Endothelial cell of umbilical vein (primary cell): ENCODE measurements around the gene SLC25A34. TPM values are rescaled to one million over a fixed set of nuclear protein-coding genes. Genes with fewer than 3 reads are reported as not detected.

Source experiments
- BruUV-seq: library from RNA; stranded (reverse); fragments of 400-500 nt; replicated peaks from 2 replicates; lab custom pipeline; 2021; lab: Mats Ljungman, UMichigan
- CTCF ChIA-PET: fragments of 300-600, 350-600 bp; sonication (Branson Sonifier 250); formaldehyde crosslinking; loops from one replicate; lab custom pipeline; 2021; ENCODE audit warnings: antibody characterized with exemption, inconsistent platforms; lab: Charles Lee
- POLR2A ChIA-PET: fragments of 300-600, 350-600 bp; sonication (Branson Sonifier 250); formaldehyde crosslinking; loops from one replicate; lab custom pipeline; 2021; ENCODE audit warnings: antibody characterized with exemption, inconsistent platforms; lab: Charles Lee
- DNase-seq: peaks from one replicate; pipeline ENCODE4 v3.0.0-alpha.2; 2011; ENCODE audit warnings: low read depth, low spot score
- FAIRE-seq: peaks from 2 replicates; lab custom pipeline; 2011; peaks lifted over from hg19 to GRCh38; lab: Jason Lieb, UNC
- H2AFZ ChIP-seq: 2 replicates; pipeline ENCODE4 v1.6.0; 2012; ENCODE audit warnings: low read depth, low read length, control low read depth, inconsistent platforms
- H3K27ac ChIP-seq: 2 replicates; pipeline ENCODE4 v1.5.1; 2011; ENCODE audit warnings: low read depth, mild to moderate bottlenecking, control low read depth, low read length, moderate library complexity; ENCODE audit not compliant: insufficient read depth
- H3K27me3 ChIP-seq, 2 experiments: 2 replicates each; pipeline versions ENCODE4 v1.6.0 to v1.6.1; 2011; ENCODE audit warnings: low read length in 2 of 2, mixed read lengths in 1 of 2; ENCODE audit not compliant: control insufficient read depth in 2 of 2, insufficient read depth in 2 of 2
- H3K36me3 ChIP-seq, 2 experiments: 2 replicates in 1 of 2; 3 replicates in 1 of 2; pipeline ENCODE4 v1.5.1; 2011; ENCODE audit warnings: low read length in 2 of 2, mild to moderate bottlenecking in 1 of 2, moderate library complexity in 1 of 2; ENCODE audit not compliant: control insufficient read depth in 2 of 2, insufficient read depth in 2 of 2; ENCODE audit errors: extremely low read depth in 1 of 2
- H3K4me1 ChIP-seq: 3 replicates; pipeline ENCODE4 v1.5.1; 2011; ENCODE audit warnings: mild to moderate bottlenecking, low read length; ENCODE audit not compliant: control insufficient read depth, insufficient read depth; ENCODE audit errors: extremely low read depth
- H3K4me2 ChIP-seq: 2 replicates; pipeline ENCODE4 v1.6.1; 2011; ENCODE audit warnings: low read length, control low read depth, mixed read lengths; ENCODE audit not compliant: insufficient read depth
- H3K4me3 ChIP-seq, 3 experiments: fragments of 200-600 bp in 1 of 3; sonication (generic), shearing (Covaris generic) in 1 of 3; replicated peaks in 1 of 3; 2 replicates each; pipeline ENCODE4 v1.5.1; 2011 to 2016; ENCODE audit warnings: control low read depth in 3 of 3, low read length in 3 of 3, mild to moderate bottlenecking in 2 of 3, inconsistent platforms in 1 of 3, low read depth in 1 of 3, moderate library complexity in 1 of 3; ENCODE audit not compliant: insufficient read depth in 1 of 3
- H3K79me2 ChIP-seq: 2 replicates; pipeline ENCODE4 v1.6.0; 2012; ENCODE audit warnings: low read length, inconsistent platforms; ENCODE audit not compliant: control insufficient read depth, insufficient read depth
- H3K9ac ChIP-seq: replicated peaks from 2 replicates; pipeline ENCODE3; 2011; ENCODE audit warnings: low read length, control low read depth; ENCODE audit not compliant: insufficient read depth; ENCODE audit errors: extremely low read depth
- H3K9me1 ChIP-seq: replicated peaks from 3 replicates; pipeline ENCODE4 v1.6.0; 2011; ENCODE audit warnings: mild to moderate bottlenecking, low read length; ENCODE audit not compliant: control insufficient read depth, insufficient read depth; ENCODE audit errors: extremely low read depth
- H3K9me3 ChIP-seq: replicated peaks from 2 replicates; pipeline ENCODE4 v1.5.1; 2012; ENCODE audit warnings: low read length, inconsistent platforms; ENCODE audit not compliant: control insufficient read depth, insufficient read depth
- H4K20me1 ChIP-seq: replicated peaks from 2 replicates; pipeline ENCODE3; 2011; ENCODE audit warnings: mild to moderate bottlenecking, low read length; ENCODE audit not compliant: control insufficient read depth, insufficient read depth; ENCODE audit errors: extremely low read depth
- CTCF ChIP-seq, 2 donors: IDR thresholded peaks; 1 replicate in 1 of 2; 2 replicates in 1 of 2; pipeline ENCODE4 v1.5.1; 2011; ENCODE audit warnings: low read length in 2 of 2, mild to moderate bottlenecking in 2 of 2, moderate library complexity in 2 of 2, control low read depth in 1 of 2, inconsistent platforms in 1 of 2, low read depth in 1 of 2; ENCODE audit not compliant: insufficient read depth in 1 of 2; ENCODE audit errors: extremely low read depth in 1 of 2
- EZH2 ChIP-seq: IDR thresholded peaks from 2 replicates; pipeline ENCODE4 v1.6.1; 2012; ENCODE audit warnings: borderline replicate concordance, low read depth, mild to moderate bottlenecking, moderate library complexity, low read length, inconsistent platforms; ENCODE audit not compliant: severe bottlenecking
- FOS ChIP-seq: IDR thresholded peaks from 2 replicates; pipeline ENCODE4 v1.6.1; 2011; ENCODE audit warnings: mild to moderate bottlenecking, low read length, moderate library complexity, borderline replicate concordance; ENCODE audit not compliant: insufficient read depth
- GATA2 ChIP-seq: IDR thresholded peaks from 2 replicates; pipeline ENCODE4 v1.7.0; 2011; ENCODE audit warnings: low read depth, mild to moderate bottlenecking, moderate library complexity, mixed read lengths, low read length; ENCODE audit not compliant: insufficient read length, insufficient read depth
- JUN ChIP-seq: IDR thresholded peaks from 2 replicates; pipeline ENCODE4 v1.6.1; 2011; ENCODE audit warnings: borderline replicate concordance, low read depth; ENCODE audit not compliant: insufficient read length, insufficient read depth
- MYC ChIP-seq: IDR thresholded peaks from one replicate; pipeline ENCODE4 v1.6.1; 2011; ENCODE audit warnings: mild to moderate bottlenecking, low read depth, low read length
- POLR2A ChIP-seq: IDR thresholded peaks from 2 replicates; pipeline ENCODE4 v1.6.1; 2012; ENCODE audit warnings: low read depth, mild to moderate bottlenecking, control low read depth, low read length
- POLR2AphosphoS5 ChIP-seq: IDR thresholded peaks from 2 replicates; pipeline ENCODE4 v1.6.1; 2012; ENCODE audit warnings: low read depth, mild to moderate bottlenecking, control low read depth, low read length, moderate library complexity; ENCODE audit not compliant: insufficient read depth
- dilution Hi-C: fragments of 300-500 bp; cut with MboI; formaldehyde crosslinking; loops from one replicate; pipeline ENCODE4 v1.15.0; 2019; ENCODE audit warnings: low sequenced_read_pairs; ENCODE audit not compliant: extremely low pct_ligation_motif_present
- intact Hi-C: fragments of 100-400 bp; cut with micrococcal nuclease; formaldehyde crosslinking; loops from one replicate; pipeline ENCODE4 v1.10.0; 2022
- polyA plus RNA-seq, 4 experiments: library from polyadenylated mRNA; depleted of rRNA in 3 of 4; stranded (reverse) in 3 of 4; unstranded in 1 of 4; fragments of >200 nt; gene quantifications; 2 replicates each; pipeline versions ENCODE4 v1.2.1 to v1.2.3, GENCODE V29; 2011 to 2012; ENCODE audit warnings: missing spikeins in 1 of 4
- total RNA-seq: library from RNA; stranded (reverse); gene quantifications from 2 replicates; pipeline ENCODE4 v1.2.3, GENCODE V29; 2021
- TF ChIP-seq, protein P1 (sequence below): IDR thresholded peaks from 2 replicates; pipeline ENCODE4 v1.6.1; 2011; ENCODE audit not compliant: insufficient read depth, insufficient read length

Gene SLC25A34
- total and polyA plus RNA-seq, 2 donors (not counting 3 experiments of a cell fraction or from before 2014, with no cell fraction given) = 0.90 to 1.1 TPM

GRCh38 chr1:15707239-15707925, 28.7 kb upstream of the SLC25A34 start:
- Histone ChIP-seq H2AFZ (no peak overlapping the region), H3K4me2 (no peak overlapping the region), H3K9ac (no peak overlapping the region), H3K79me2 (peaks cover 28% of the 10 kb centered on the region), H3K9me1 (no peaks in the 10 kb centered on the region), H3K27me3 (no peaks in the 10 kb centered on the region), H3K4me3 (no peak overlapping the region), H3K36me3 (peaks cover 0 to 4% of the 10 kb centered on the region in 2 experiments), H3K4me1 (no peaks in the 10 kb centered on the region), H3K9me3 (no peaks in the 10 kb centered on the region), H4K20me1 (no peaks in the 10 kb centered on the region), H3K27ac (no peak overlapping the region)
- POLR2A ChIA-PET = no interaction called here
- FAIRE-seq (no peak), DNase-seq (no peak)
- intact Hi-C loops (no loop called here), dilution Hi-C loops (no loop called here)
- no TSS peak for BruUV-seq
- CTCF ChIA-PET = no interaction called here
- TF ChIP-seq, protein P1, sequence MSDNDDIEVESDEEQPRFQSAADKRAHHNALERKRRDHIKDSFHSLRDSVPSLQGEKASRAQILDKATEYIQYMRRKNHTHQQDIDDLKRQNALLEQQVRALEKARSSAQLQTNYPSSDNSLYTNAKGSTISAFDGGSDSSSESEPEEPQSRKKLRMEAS = no peak
- no peak for TF ChIP-seq MYC

DNA sequence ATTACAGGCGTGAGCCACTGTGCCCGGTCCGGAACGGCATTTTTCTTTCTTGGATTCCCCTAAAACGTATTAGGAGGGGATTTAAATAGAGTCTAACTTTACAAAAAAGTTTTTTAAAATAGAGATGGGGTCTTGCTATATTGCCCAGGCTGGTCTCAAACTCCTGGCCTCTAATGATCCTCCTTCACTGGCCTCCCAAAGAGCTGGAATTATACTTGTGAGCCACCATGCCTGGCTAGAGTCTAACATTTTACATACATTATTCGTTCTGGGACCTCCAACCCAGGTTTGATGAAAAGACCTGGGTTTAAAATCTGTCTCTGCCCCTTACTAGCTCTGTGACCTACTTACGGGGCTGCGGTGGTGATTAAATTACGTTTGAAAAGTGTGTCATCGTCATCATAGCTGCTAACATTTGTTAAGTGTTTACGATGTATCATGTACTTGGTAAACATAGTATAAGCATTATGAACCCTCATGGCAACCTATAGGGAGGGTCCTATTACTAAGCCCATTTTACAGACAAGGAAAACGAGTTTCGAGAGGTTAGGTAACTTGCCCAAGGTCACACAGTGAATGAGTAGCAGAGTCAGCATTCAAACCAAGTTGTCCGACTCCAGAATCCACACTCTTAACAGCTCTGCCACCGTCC, 27.4 kb upstream of the SLC25A34 start:
- Histone ChIP-seq H4K20me1 (peaks cover 2% of the 10 kb centered on the region), H3K27me3 (no peaks in the 10 kb centered on the region), H3K27ac (no peak overlapping the region), H3K36me3 (peaks cover 0 to 4% of the 10 kb centered on the region in 2 experiments), H3K9ac (no peak overlapping the region), H3K4me1 (no peaks in the 10 kb centered on the region), H3K4me3 (no peak overlapping the region), H3K4me2 (no peak overlapping the region), H3K9me3 (no peaks in the 10 kb centered on the region), H3K9me1 (no peaks in the 10 kb centered on the region), H3K79me2 (peaks cover 23% of the 10 kb centered on the region), H2AFZ (no peak overlapping the region)
- DNase-seq = no peak
- intact Hi-C loops = no loop called here
- dilution Hi-C loops = no loop called here
- no peak for FAIRE-seq
- no peak for TF ChIP-seq POLR2AphosphoS5
- TF ChIP-seq, protein P1 = no peak
- no peak for TF ChIP-seq EZH2
- TF ChIP-seq GATA2 = no peak
- no peak for TF ChIP-seq FOS
- no peak for TF ChIP-seq POLR2A
- TF ChIP-seq CTCF (IDR thresholded peaks at IDR 0.05; ENCODE audit: extremely low read depth in 1 of 2, insufficient read depth in 1 of 2, low read depth in 1 of 2, low read length in 2 of 2) = no peak
- no peak for TF ChIP-seq JUN
- TF ChIP-seq MYC = no peak
- POLR2A ChIA-PET = no interaction called here
- BruUV-seq = no TSS peak
- CTCF ChIA-PET = no interaction called here
